CD4-positive, alpha-beta memory T cell (primary cell): ENCODE measurements around the gene GOLGA5. TPM values are rescaled to one million over a fixed set of nuclear protein-coding genes. Genes with fewer than 3 reads are reported as not detected.
"Not testable (repeated sequence)": the region's sequence is repeated elsewhere in the genome, so short reads cannot be mapped to it uniquely, and the experiment has no call there.

Experiments used
- CTCF ChIA-PET: fragments of 350-600 bp; sonication (Branson Sonifier 250); formaldehyde crosslinking; loops from one replicate; lab custom pipeline; 2021; ENCODE audit warnings: inconsistent platforms; ENCODE audit not compliant: partially characterized antibody; lab: Charles Lee
- POLR2A ChIA-PET: fragments of 350-600 bp; sonication (Branson Sonifier 250); formaldehyde crosslinking; loops from one replicate; lab custom pipeline; 2021; ENCODE audit not compliant: partially characterized antibody; lab: Charles Lee
- DNase-seq, 5 donors: peaks; one replicate each; pipeline versions ENCODE4 v3.0.0 to v3.0.0-alpha.2; 2020 to 2022; ENCODE audit warnings: mixed read lengths in 1 of 5
- H3K27ac ChIP-seq: one replicate; pipeline ENCODE4 v1.7.0; 2013; ENCODE audit warnings: low read depth, low read length
- H3K27me3 ChIP-seq: 2 replicates; pipeline ENCODE4 v1.7.0; 2013; ENCODE audit warnings: mild to moderate bottlenecking, low read length, moderate library complexity; ENCODE audit not compliant: insufficient read depth
- H3K36me3 ChIP-seq: 2 replicates; pipeline ENCODE4 v1.7.0; 2013; ENCODE audit warnings: mild to moderate bottlenecking, low read length, moderate library complexity; ENCODE audit not compliant: insufficient read depth
- H3K4me1 ChIP-seq: 2 replicates; pipeline ENCODE4 v1.7.0; 2013; ENCODE audit warnings: mild to moderate bottlenecking, low read length, moderate library complexity; ENCODE audit not compliant: insufficient read depth
- H3K4me3 ChIP-seq, 2 donors: one replicate each; pipeline ENCODE4 v1.7.0; 2013; ENCODE audit warnings: low read length in 2 of 2, mild to moderate bottlenecking in 1 of 2
- H3K9me3 ChIP-seq, 2 donors: one replicate each; pipeline ENCODE4 v1.7.0; 2013; ENCODE audit warnings: low read length in 2 of 2, control low read depth in 1 of 2; ENCODE audit not compliant: control insufficient read depth in 1 of 2
- H3K27ac Mint-ChIP-seq, 7 donors: one replicate each; pipeline ENCODE4 v1.8.0; 2020 to 2021; ENCODE audit warnings: mixed read lengths in 7 of 7, mild to moderate bottlenecking in 6 of 7, inconsistent platforms in 3 of 7, moderate library complexity in 3 of 7
- H3K27me3 Mint-ChIP-seq, 2 donors: one replicate each; pipeline ENCODE4 v1.8.0; 2020 to 2021; ENCODE audit warnings: mixed read lengths in 2 of 2
- H3K36me3 Mint-ChIP-seq, 2 donors: one replicate each; pipeline ENCODE4 v1.8.0; 2020 to 2021; ENCODE audit warnings: mixed read lengths in 2 of 2, inconsistent platforms in 1 of 2, mild to moderate bottlenecking in 1 of 2
- H3K4me1 Mint-ChIP-seq, 4 donors: one replicate each; pipeline ENCODE4 v1.8.0; 2020 to 2021; ENCODE audit warnings: mixed read lengths in 4 of 4, mild to moderate bottlenecking in 1 of 4
- H3K4me3 Mint-ChIP-seq, 8 donors: one replicate each; pipeline ENCODE4 v1.8.0; 2020 to 2021; ENCODE audit warnings: mixed read lengths in 8 of 8, mild to moderate bottlenecking in 7 of 8, moderate library complexity in 6 of 8, inconsistent platforms in 3 of 8
- H3K9me3 Mint-ChIP-seq, 8 donors: one replicate each; pipeline ENCODE4 v1.8.0; 2020 to 2021; ENCODE audit warnings: mixed read lengths in 8 of 8, mild to moderate bottlenecking in 5 of 8, inconsistent platforms in 3 of 8, moderate library complexity in 1 of 8
- intact Hi-C: fragments of 100-400 bp; cut with micrococcal nuclease; formaldehyde crosslinking; loops from one replicate; pipeline ENCODE4 v1.15.1; 2023
- polyA plus RNA-seq, 2 donors: library from polyadenylated mRNA; unstranded; fragments of 300-500 nt; fragmentation: Illumina TruSeq; gene quantifications; one replicate each; pipeline ENCODE4 v1.2.3, GENCODE V29; 2021
- total RNA-seq, 2 experiments: library from RNA; stranded (reverse); gene quantifications; one replicate each; pipeline ENCODE4 v1.2.3, GENCODE V29; 2021

The GOLGA5 gene
- total and polyA plus RNA-seq, 4 experiments from 2014 or later: 18.0 to 29.8 (median 27.1) TPM

DNA sequence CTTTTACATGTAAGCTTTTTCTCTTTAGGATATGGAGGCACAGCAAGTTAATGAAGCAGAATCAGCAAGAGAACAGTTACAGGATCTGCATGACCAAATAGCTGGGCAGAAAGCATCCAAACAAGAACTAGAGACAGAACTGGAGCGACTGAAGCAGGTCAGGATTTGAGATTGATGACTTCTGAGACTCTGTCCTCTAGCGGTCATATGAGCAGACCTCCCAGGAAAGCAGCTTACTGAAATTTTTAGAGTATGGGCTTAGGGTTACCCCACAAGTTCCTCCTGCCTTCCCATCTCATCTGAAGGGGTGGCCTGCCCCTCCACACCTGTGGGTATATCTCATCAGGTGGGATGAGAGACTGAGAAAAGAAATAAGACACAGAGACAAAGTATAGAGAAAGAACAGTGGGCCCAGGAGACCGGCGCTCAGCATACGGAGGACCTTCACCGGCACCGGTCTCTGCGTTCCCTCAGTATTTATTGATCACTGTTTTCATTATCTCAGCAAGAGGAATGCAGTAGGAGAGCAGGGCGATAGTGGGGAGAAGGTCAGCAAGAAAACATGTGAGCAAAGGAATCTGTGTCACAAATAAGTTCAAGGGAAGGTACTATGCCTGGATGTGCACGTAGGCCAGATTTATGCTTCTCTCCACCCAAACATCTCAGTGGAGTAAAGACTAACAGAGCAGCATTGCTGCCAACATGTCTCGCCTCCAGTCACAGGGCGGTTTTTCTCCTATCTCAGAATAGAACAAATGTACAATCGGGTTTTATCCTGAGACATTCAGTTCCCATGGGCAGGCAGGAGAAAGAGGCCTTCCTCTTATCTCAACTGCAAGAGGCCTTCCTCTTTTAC is 25.8 kb downstream of the GOLGA5 start:
- H3K9me3 Mint-ChIP-seq, H3K4me1 ChIP-seq, H3K27me3 Mint-ChIP-seq, intact Hi-C loops, H3K4me3 ChIP-seq, H3K4me1 Mint-ChIP-seq, POLR2A ChIA-PET, H3K4me3 Mint-ChIP-seq, H3K9me3 ChIP-seq, DNase-seq, H3K27ac ChIP-seq, H3K27me3 ChIP-seq, CTCF ChIA-PET: not testable (repeated sequence)
- Mint-ChIP-seq H3K27ac (peak overlapping the region in 2 of 7 donors; percentile 64 to 84), H3K36me3 (peaks cover 65 to 83% of the 10 kb centered on the region in 2 donors)
- H3K36me3 ChIP-seq: peaks cover 67% of the 10 kb centered on the region

DNA sequence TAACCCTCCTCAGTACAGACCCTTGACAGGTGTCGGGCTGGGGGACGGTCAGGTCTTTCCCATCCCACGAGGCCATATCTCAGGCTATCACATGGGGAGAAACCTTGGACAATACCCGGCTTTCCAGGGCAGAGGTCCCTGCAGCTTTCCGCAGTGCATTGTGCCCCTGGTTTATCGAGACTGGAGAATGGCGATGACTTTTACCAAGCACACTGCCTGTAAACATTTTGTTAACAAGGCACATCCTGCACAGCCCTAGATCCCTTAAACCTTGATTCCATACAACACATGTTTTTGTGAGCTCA is 26.4 kb downstream of the GOLGA5 start:
- H3K27me3 Mint-ChIP-seq, H3K9me3 Mint-ChIP-seq, H3K4me3 Mint-ChIP-seq, H3K27ac Mint-ChIP-seq, DNase-seq, POLR2A ChIA-PET, intact Hi-C loops, CTCF ChIA-PET, H3K27me3 ChIP-seq, H3K4me3 ChIP-seq, H3K4me1 ChIP-seq, H3K9me3 ChIP-seq, H3K4me1 Mint-ChIP-seq, H3K27ac ChIP-seq: not testable (repeated sequence)
- peaks cover 68% of the 10 kb centered on the region for H3K36me3 ChIP-seq
- peaks cover 60 to 83% of the 10 kb centered on the region in 2 donors for H3K36me3 Mint-ChIP-seq

DNA sequence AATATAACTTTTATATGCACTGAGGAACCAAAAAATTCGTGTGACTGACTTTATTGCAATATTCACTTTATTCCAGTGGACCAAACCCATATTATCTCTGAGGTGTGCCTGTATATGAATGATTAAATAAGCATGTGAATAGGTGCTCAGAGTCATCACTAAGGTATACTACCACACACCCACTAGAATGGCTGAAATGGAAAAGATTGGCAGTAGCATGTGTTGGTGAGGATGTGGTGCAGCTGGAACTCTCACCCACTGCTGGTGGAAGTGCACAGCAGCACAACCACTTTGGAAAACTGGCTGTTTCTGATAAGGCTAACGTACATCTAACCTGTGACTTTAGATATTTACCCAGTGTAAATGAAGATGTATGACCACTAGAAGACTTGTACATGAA is 36.8 kb downstream of the GOLGA5 start:
- Mint-ChIP-seq H3K4me1 (no peaks in the 10 kb centered on the region), H3K36me3 (peaks cover 37 to 74% of the 10 kb centered on the region in 2 donors), H3K4me3 (no peak overlapping the region), H3K9me3 (no peaks in the 10 kb centered on the region), H3K27ac (peak overlapping the region in 2 of 7 donors; percentile 13 to 22), H3K27me3 (no peaks in the 10 kb centered on the region)
- CTCF ChIA-PET: no interaction called here
- no peaks in the 10 kb centered on the region for H3K9me3 ChIP-seq
- no peaks in the 10 kb centered on the region for H3K27me3 ChIP-seq
- intact Hi-C loops: loop anchor here (10.0 kb wide), 1 partner anchor 304 kb away; no protein-coding TSS in a partner anchor
- H3K4me1 ChIP-seq: no peaks in the 10 kb centered on the region
- peaks cover 50% of the 10 kb centered on the region for H3K36me3 ChIP-seq
- no peak overlapping the region for H3K27ac ChIP-seq
- DNase-seq: no peak
- H3K4me3 ChIP-seq: no peak overlapping the region
- POLR2A ChIA-PET: no interaction called here

DNA sequence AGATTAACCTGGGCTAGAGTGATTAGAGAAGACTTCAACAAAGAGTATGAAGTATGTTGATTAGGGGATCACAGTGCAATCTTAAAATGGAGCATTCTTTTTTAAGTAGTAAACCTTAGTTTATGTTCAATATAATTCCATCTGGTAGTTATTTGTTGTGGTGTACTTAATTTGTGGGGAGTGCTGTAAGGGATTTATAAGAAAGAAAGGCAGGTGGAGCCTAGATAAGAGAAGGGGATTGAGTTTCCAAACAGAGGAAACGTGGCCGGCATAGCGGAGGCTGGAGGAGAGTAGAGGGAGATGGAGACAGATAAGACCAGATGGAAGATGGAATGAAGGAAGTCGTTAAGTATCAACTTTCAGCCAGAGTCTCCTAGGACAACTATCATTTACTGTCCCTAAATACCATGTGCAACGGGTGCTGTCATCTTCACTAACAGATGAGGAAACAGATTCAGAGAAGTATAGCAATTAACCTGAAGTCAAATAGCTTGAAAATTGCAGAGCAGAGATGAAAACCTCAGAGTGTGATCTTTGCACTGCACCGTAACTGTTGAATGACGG is 38.1 kb downstream of the GOLGA5 start:
- intact Hi-C loops: loop anchor here (10.0 kb wide), 1 partner anchor 303 kb away; no protein-coding TSS in a partner anchor
- H3K27me3 ChIP-seq: no peaks in the 10 kb centered on the region
- H3K36me3 Mint-ChIP-seq: peaks cover 39 to 73% of the 10 kb centered on the region in 2 donors
- H3K27me3 Mint-ChIP-seq: no peaks in the 10 kb centered on the region
- H3K27ac Mint-ChIP-seq: peak overlapping the region in 2 of 7 donors; percentile 45 to 59
- ChIA-PET CTCF (no interaction called here), POLR2A (no interaction called here)
- no peak overlapping the region for H3K27ac ChIP-seq
- no peaks in the 10 kb centered on the region for H3K9me3 ChIP-seq
- peaks cover 54% of the 10 kb centered on the region for H3K36me3 ChIP-seq
- H3K4me3 Mint-ChIP-seq: no peak overlapping the region
- no peaks in the 10 kb centered on the region for H3K9me3 Mint-ChIP-seq
- no peak overlapping the region for H3K4me3 ChIP-seq
- H3K4me1 Mint-ChIP-seq: no peaks in the 10 kb centered on the region
- H3K4me1 ChIP-seq: no peaks in the 10 kb centered on the region
- no peak for DNase-seq

DNA sequence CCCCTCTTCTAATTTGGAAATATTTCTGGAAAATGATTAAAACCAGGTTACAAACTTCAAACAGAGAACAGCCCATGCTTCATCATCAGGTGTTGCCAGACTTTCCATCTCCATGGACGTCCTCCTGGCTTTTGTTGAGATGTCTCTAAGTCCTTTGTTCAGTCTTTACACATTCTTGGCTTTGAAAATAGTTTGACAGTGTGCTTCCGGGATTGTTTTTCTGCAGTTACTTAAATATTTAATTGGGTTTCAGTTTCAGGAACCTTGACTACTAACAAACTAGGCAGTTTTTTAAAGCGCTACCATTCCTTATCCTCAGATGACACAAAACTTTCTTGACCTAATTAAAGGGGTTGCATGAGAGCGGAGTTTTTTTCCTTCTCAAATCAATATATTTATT is 47.8 kb downstream of the GOLGA5 start:
- Histone ChIP-seq H3K4me1 (peaks cover 10% of the 10 kb centered on the region), H3K36me3 (peaks cover 11% of the 10 kb centered on the region), H3K4me3 (no peak overlapping the region), H3K9me3 (no peaks in the 10 kb centered on the region), H3K27me3 (no peaks in the 10 kb centered on the region), H3K27ac (no peak overlapping the region)
- POLR2A ChIA-PET: interaction anchor here (1.3 kb wide), 1 partner anchor 56 kb away, joined by 4 read pairs; no protein-coding TSS in a partner anchor
- H3K36me3 Mint-ChIP-seq: peaks cover 42 to 49% of the 10 kb centered on the region in 2 donors
- H3K27me3 Mint-ChIP-seq: no peaks in the 10 kb centered on the region
- H3K4me1 Mint-ChIP-seq: peaks cover 10 to 12% (median 11%) of the 10 kb centered on the region in 4 donors
- CTCF ChIA-PET: no interaction called here
- H3K27ac Mint-ChIP-seq: peak overlapping the region in 2 of 7 donors; percentile 19 to 32
- intact Hi-C loops: no loop called here
- no peak for DNase-seq
- H3K4me3 Mint-ChIP-seq: no peak overlapping the region
- H3K9me3 Mint-ChIP-seq: no peaks in the 10 kb centered on the region

DNA sequence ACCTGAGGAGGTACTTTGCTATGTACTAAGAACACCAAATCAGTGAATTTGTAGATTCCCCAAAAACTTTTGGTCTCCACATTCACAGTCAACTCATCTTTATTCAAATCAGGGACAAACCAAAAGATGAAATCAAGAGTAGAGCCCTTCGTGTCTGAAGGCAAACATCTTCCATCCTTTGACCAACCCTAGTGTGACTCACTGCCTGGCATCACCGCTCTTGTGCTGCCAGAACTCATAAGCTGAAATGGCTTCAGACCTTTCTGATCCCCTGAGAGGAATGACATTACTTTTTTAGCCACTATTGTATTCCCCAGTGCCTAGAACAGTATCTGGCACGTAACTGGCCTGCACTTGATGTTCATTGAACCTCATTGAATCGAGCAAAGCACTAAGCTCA is 50.1 kb downstream of the GOLGA5 start:
- ChIA-PET POLR2A (no interaction called here), CTCF (interaction anchor here (1.0 kb wide), 1 partner anchor 93 kb away, joined by 3 read pairs; no protein-coding TSS in a partner anchor)
- H3K4me3 ChIP-seq: no peak overlapping the region
- Mint-ChIP-seq H3K27me3 (no peaks in the 10 kb centered on the region), H3K36me3 (peaks cover 22 to 28% of the 10 kb centered on the region in 2 donors), H3K4me1 (peaks cover 20 to 33% (median 27%) of the 10 kb centered on the region in 4 donors), H3K27ac (peak overlapping the region in 2 of 7 donors; percentile 13 to 59), H3K9me3 (no peaks in the 10 kb centered on the region), H3K4me3 (no peak overlapping the region)
- H3K4me1 ChIP-seq: peaks cover 33% of the 10 kb centered on the region
- H3K27ac ChIP-seq: no peak overlapping the region
- H3K36me3 ChIP-seq: peaks cover 6% of the 10 kb centered on the region
- no peaks in the 10 kb centered on the region for H3K27me3 ChIP-seq
- intact Hi-C loops: no loop called here
- H3K9me3 ChIP-seq: no peaks in the 10 kb centered on the region
- no peak for DNase-seq

DNA sequence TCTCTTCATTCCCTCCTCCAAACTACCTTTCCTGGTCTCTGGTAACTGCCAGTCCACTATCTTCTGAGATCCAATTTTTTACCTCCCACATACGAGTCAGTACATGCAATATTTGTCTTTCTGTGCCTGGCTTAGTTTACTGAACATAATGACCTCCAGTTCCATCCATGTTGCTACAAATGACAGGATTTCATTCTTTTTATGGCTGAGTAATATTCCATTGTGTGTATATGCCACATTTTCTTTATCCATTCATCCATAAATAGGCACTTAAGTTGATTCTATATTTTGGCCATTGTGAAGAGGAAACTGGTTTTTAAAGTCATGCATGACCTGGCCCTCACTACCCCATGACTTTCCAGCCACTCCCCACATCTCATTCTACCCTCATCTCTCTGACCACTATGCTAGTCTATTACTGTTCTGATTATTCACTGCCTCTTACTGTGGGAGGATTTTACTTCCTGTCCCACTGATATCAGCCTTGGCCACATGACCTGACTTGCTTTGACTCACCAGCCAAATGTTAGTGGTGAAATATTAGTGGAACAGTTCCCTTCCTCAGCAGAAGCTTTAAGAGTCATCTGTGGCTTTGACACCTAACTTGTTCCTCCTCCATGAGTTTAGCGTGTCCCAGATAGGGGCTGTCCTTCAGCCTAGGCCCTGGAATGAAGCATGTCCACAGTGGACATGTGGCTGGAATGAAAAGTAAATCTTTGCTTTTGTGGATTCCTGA is 52.2 kb downstream of the GOLGA5 start:
- ChIA-PET POLR2A (no interaction called here), CTCF (no interaction called here)
- Histone ChIP-seq H3K9me3 (no peaks in the 10 kb centered on the region), H3K27ac (no peak overlapping the region), H3K27me3 (no peaks in the 10 kb centered on the region), H3K4me3 (no peak overlapping the region), H3K4me1 (peaks cover 52% of the 10 kb centered on the region), H3K36me3 (no peaks in the 10 kb centered on the region)
- Mint-ChIP-seq H3K27ac (peak overlapping the region in 6 of 7 donors; percentile 13 to 71 (median 52)), H3K4me1 (peaks cover 21 to 52% (median 39%) of the 10 kb centered on the region in 4 donors), H3K4me3 (peak overlapping the region in 2 of 8 donors; percentile 2 to 13), H3K36me3 (peaks cover 9 to 13% of the 10 kb centered on the region in 2 donors), H3K27me3 (no peaks in the 10 kb centered on the region), H3K9me3 (peaks cover 0 to 3% (median 0%) of the 10 kb centered on the region in 8 donors)
- intact Hi-C loops: no loop called here
- no peak for DNase-seq
